GM19452 (cell line): ENCODE measurements around the gene XPR1.

ENCODE experiments used
- ATAC-seq: cut with Tn5 transposase; IDR thresholded peaks from one replicate; pipeline ENCODE4 v1.9.1; 2021; ENCODE audit not compliant: unreplicated experiment

The XPR1 gene

DNA sequence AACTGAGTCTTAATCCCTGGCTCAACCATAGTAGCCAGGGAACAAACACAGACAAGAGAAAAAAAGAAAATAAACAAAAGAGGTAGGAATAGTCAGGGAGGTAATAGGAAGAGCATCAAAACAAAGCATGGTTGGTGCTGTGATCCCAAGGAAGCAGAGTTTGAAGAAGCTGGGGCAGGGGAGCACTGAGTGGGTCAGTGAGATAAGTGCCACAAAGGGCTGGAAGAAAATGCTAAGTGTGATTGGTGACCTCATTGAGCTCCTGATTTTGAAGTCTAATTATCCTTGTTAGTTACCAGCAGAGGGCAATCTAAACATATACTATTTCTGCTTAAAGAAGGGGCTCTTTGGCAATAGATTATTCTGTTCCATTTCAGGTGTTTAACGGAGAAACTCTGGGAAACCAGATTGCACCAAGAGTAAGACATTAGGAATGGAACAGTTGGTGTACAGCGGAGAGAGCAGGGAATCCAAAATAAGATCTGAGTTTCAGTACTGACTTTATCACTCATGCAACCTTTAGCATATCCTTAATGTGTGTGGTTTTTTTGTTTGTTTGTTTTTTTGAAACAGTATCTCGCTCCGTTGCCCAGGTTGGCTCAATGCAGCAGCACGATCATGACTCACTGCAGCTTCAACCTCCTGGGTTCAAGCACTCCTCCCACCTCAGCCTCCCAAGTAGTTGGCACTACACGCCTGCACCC lies 250.1 kb downstream of the XPR1 start:
- no peak for ATAC-seq

DNA sequence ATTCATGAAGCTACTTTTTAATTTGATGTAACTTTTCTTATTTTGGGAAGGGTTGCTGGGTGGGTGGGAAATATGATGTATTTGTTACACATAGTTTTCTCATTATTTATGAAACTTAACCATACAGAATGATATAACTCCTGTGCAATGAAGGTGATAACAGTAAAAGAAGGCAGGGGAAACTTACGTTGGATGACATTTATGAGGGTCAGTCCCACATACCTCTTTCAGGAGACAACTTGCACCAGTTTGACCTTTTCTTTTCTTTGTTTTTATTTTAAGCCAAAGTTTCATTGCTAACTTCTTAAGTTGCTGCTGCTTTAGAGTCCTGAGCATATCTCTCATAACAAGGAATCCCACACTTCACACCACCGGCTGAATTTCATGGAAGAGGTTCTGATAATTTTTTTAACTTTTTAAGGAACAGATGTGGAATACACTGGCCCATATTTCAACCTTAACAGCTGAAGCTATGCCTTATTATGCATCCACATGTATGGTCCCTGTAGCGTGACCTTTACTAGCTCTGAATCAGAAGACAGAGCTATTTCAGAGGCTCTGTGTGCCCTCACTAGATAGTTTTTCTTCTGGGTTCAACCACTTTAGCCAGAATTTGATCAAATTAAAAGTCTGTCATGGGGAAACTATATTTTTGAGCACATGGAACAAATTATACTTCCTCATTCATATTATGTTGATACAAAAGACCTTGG lies 252.9 kb downstream of the XPR1 start:
- no peak for ATAC-seq

DNA sequence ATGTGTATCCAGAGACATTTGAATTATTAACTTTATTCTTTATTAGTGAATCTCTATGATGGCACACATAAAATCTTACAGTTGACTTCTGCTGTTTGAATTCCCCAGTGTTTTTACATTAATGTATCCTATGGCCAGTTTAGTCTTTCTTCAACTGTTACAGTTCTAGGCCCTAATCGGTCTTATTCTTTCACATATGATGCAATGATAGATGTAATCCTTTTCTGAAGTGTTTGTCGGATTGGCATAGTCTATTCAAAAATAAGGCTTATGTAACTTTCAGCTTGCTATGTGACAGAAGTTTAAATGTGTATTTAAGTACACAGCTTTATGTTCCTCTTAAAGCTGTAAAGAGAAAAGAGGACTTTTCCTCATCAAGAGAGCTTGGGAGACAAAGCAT lies 254.5 kb downstream of the XPR1 start:
- ATAC-seq, result no peak

DNA sequence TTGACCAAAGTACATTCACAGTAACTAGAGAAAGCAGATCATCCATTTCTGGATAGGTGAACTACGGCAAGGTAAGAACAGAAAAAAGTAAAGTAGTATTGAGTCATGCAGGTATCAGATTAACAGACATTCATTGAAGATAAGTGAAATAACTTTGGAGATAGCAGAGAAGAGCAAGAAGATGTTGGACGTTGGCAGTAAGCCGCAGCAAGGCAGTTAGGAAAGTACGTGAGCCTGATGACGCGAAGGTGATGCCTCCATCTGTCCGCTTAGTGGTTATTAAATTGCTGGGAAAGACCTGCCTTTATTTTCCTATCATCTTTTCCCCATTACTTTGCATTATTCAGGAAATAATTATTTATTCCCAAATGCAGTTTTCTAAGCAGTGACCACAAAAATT lies 256.0 kb downstream of the XPR1 start:
- ATAC-seq, result no peak

DNA sequence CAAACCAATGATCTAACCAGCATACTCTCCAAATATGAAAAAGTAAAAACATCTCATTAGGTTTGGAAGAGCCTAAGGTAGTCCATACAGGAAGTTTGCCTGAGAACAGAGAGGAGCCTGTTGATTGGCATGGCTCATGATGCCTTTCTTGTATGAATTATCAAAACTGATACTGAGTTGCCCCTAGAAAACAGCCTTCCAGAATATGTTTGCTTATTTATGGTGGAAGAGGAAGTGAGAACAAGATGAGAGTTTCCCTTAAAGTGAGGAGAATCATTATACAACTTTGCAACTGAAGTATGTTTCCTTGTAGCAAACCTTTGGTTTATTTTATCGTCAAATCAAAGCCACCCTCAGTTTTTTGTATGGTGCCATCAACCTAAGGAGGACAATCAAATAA lies 257.0 kb downstream of the XPR1 start:
- ATAC-seq, result peak; percentile 86

DNA sequence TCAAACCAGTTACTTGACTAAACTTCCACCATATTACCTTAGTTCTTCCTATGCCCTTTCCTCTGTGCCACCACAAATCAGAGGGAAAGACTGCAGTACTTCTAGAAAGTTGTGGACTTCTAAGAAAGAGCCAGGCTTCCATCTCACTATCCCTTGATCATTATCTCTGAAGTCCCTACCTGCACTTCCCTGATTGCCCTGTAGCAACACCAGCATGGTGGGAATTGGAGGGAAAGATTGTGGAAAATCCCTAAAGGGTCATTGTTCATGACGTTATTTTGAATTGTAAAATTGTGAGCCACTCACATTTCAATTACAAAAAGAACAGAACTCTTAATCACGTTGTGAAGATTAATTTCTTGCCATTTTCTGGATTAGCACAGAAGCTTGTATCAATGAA lies 257.5 kb downstream of the XPR1 start:
- ATAC-seq, result no peak

DNA sequence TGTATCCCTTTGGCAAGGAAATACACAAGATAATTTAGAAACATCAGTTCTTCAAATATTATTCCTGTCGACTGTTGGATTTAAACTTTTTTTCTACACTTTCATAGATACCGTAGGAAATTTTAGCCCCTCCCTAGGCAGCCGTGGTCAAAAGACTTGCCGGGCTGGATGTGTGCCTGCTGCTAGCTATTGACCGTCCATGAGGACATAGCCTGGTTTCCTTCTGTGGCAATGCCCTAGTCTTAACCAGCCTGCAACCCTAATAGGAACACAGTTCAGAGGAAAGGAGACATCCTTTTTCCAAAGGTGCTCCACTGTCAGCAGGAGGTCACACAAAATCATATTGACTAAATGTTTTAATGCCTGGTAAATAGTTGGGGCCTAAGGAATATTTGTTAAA lies 260.4 kb downstream of the XPR1 start:
- no peak for ATAC-seq

DNA sequence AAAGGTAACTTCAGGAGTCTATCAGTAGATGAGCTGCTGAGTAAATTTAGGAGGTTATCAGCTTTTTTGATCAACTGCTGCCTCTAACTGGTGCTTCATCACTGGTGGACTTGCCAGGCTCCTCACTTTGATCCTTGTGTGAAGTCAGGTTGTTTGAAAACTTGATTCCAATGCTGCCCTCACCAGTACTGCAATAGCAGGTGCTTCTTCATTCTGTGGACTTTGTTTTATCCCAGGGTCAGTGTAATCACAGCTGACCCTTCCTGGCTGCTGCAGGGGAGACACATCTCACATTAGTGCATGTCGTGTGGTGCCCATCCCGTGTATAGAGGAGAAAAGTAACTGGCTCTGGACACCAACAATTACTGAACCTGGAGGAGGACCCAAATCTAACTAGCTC lies 260.9 kb downstream of the XPR1 start:
- ATAC-seq, result no peak

DNA sequence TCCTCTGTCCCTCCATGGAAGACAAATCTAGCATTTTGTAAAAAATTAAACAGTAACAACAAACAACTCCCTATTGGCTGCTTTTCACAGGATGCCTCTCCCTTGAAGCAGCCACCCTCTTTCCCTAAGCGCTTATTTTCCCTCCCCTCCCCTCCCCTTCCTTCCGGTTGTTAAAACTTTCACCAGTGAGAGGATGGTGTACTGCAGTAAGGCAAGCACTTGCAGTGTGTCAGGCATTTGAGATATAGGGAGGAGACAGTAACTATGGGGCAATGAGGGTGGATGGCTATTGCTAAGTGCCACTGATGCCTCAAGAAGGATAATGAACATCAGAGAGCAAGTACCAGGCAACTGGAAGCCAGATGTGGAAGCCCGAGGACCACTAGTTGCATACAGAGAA lies 261.8 kb downstream of the XPR1 start:
- ATAC-seq, result no peak

DNA sequence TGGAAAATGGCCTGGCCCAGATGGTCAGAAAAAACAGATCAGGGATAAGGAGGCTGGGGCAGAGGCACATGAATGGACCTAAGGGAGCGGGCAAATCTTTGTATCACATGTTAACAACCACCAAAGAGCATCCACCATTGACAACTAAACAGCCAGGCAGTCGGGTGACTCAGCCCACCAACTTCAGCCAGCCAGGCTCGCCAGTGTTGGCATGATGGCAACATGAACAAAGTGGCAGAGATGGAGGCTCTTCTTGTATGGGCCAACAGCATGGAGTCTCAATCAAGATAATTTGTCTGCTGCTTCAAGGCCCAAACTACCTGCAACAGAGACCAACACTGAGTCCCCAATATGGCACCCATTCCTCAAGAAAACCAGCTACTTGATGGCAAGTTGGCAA lies 264.3 kb downstream of the XPR1 start:
- no peak for ATAC-seq

DNA sequence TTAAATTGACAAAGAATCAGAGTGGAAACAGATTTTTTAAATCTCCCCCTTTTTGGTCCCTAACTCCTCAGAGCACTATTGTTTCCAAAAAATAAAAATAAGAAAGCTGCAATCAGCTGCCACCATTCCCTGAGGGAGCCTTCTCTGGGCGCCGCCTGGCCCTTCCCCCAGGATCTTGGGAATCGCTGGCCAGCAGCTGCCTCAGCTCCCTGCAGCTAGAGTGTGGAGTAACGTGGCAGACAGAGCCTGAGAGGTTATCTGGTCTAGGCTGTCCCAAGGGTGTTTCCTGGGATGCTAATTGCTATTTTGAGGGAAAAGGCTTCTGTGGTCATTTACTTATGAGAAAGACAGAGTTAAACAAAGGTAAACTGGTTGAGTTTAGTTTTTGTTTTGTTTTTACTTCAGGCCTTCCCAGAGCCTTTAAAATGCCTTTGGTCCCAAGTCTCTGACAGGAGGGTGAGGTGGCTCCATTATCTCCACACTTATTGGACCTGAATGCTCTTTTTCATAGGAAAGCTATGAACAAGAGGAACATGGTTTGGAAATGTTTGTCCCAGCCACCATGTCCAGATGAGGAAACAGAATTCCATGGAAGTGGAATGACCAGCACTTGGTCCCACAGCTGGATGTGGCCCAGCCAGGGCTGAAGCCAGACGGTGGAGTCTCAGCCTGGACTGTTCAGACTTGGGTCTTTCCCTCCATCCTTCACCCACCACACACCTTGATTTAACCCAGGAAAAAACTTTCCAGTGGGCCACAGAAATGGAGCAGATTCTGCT lies 266.8 kb downstream of the XPR1 start:
- no peak for ATAC-seq

DNA sequence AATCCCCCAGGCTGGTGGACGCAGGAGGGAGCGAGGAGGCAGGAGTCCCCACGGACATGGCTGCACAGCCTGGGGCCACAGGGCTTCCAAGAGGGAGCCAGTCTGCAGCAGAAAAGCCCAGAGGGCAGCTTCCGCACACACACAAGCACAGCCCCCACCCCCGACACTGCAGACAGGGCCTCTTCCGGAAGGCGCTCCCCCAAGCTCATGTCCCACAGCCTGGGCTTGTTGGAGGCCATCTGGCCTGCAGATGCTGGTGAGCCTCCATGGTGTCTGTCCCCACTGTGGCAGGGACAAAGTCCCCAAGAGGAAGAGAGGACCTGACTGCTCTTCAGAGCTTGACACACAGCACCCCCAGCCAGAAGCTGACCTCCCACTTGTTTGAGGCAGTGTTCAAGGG lies 267.4 kb downstream of the XPR1 start:
- no peak for ATAC-seq

DNA sequence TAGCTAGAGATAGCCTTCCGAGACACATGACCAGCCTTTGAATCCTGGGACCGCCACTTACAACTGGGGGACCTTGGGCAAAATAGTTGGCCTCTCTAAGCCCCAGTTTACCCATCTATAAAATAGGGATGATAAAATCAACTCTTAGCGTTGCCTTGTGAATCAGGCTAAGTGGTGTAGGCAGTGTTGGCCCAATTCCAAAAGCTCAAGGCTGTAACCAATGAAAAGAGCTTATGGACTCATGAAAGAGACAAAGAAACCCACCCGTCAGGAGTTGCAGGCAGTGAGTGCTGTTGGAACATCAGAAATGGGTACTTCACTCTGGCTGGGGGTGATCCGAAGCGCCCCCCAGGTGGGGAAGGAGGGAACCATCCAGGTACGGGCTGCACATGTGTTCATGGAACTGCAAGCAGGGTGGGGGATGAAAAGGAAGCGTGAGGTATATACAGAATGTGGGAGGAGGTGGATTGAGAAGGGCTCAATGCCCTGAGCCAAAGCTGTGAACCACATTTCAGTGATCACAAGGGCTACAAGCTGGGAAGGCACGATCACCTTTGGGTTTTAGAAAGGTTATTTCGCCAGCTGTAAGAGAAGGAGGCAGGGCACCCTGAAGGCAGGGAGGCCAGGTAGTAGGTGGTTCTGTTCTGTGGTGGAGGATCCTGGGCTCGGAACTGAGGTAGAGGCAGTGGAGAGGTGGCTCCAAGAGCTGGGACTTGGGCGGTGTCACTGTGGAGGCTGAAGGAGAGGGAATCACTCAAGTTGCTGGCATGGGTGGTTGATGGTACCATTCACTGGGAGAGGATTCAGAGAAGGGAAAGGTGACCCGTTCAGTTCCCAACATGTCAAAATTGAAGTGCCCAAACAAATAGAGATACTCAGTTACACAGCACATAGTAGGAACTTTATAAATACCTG lies 269.5 kb downstream of the XPR1 start:
- no peak for ATAC-seq

DNA sequence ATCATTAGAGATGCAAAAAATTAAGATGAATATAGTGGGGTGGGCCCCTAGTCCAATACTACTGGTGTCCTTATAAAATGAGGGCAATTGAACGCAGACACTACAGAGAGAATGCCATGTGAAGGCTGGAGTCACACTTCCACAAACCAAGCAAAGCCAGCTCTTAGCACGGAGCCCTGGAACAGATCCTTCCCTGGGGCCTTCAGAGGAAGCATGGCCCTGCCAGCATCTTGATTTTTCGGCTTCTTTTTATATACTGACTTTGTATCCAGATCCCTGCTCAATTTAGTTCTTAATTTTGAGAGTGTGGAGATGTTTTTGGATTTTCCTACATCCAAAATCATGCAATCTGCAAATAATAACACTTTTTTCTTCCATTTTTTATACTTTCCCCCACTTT lies 270.7 kb downstream of the XPR1 start:
- ATAC-seq, result no peak

DNA sequence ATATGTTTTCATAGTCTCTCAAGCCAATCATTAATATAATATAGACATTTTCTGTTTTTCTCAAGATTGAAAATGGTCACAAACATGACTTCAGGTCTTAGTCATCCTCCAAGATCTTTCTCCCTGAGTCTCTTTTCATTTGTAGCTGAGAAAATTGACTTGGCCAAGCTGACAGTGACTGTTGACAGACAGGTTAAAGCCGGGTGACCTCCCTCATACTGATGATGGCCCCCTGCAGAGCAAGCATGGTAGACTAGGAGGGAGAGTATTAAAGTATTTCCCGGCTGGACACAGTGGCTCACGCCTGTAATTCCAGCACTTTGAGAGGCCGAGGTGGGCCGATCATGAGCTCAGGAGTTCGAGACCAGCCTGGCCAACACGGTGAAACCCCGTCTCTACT lies 274.1 kb downstream of the XPR1 start:
- no peak for ATAC-seq

DNA sequence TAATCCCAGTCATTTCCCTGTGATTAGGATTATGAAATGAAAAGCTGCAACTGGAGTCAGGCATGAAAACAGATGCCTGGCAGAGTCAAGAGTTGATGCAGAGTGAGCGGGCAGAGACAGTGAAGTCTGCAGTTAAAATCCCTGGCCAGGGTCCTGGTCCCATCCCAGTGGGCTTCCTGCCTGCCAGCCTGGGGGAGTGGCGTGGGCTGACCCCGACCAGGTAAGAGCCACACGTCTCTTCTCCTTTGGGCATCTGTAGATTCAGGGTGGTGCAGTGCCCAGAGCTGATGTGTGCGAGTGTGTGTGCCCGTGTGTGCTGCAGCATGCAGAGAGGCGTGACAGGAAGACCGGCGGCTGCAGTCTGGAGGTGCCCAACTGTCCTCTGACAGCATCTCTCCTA lies 274.7 kb downstream of the XPR1 start:
- ATAC-seq, result no peak

DNA sequence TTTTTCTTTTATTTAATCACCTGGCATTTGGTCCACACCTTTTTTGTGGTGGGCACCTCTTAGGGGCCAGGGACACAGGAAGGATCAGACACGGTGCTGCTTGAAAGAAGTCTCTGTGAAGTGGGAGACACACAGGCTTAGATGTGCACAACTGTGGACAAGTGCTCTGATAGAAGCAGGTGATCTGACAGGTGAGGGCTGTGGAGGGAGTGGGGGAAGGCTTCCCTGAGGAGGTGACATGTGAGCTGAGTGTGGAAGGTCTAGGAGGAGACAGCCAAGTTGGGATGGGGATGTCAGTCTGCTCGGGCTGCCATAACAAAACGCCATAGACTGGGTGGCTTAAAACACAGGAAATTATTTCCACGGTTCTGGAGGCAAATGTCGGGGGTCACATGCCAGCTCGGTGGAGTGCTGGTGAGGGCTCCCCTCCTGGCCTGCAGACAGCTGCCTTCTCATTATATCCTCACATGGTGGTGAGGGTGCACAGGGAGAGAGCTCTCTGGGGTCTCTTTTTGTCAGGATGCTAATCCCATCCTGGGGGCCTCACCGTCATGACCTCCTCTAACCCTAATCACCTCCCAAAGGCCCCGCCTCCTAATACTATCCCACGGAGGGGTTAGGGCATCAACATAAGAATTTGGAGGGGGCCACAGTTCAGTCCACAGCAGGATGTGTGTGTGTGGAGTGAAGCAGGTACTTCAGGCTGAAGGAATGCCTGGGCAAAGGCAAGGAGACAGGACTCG lies 275.7 kb downstream of the XPR1 start:
- ATAC-seq, result no peak

DNA sequence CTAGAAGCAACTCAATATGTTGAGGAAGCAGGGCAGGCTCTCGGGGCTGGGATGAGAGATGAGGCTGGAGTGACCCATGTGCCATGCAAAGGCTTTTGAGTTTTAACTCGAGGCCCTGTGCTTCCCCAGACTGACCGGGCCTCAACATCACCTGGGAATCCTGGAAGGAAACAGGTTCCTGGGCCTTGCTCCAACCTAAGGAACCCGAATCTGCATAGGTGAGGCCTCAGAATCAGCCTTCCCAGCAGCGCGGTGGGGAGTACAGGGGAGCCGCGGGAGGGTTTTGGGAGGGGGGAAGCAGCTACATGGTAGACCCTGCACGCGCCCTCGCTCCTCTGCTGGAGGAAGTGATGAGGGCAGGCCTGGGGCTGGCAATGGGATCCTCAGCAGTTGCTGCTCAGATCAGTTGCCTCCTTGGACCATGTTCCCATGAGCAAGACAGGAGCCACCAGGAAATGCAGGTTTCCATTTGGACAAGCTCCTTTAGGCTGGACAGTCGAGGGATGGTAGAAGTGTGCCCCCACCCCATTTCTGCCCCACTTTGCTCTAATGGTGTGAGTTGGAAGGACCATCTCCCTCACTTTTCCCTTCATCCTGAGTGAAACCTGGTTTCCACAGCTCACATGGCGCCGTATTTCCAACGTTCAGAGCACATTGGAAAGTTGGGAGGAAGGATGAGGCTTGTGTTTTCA lies 276.4 kb downstream of the XPR1 start:
- no peak for ATAC-seq

DNA sequence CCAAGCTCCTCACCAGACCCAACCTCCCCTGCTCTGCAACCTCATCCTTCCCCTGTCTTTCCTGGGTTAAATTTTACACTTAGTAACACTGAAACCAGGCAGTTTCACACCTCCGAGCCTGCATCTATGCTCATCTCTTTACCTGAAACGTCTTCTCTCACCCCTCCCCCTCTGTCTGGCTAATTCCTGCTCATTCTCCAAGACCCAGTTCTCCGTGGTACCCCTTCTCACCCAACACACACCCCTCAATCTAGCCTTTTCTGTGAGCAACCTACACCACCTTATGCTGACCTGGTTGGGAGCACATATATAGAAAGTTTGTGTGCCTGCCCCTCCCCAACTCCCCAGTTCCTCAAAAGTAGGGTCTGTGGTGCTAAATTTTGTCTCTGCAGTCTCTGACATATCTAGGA lies 277.2 kb downstream of the XPR1 start:
- peak; percentile 34 for ATAC-seq

DNA sequence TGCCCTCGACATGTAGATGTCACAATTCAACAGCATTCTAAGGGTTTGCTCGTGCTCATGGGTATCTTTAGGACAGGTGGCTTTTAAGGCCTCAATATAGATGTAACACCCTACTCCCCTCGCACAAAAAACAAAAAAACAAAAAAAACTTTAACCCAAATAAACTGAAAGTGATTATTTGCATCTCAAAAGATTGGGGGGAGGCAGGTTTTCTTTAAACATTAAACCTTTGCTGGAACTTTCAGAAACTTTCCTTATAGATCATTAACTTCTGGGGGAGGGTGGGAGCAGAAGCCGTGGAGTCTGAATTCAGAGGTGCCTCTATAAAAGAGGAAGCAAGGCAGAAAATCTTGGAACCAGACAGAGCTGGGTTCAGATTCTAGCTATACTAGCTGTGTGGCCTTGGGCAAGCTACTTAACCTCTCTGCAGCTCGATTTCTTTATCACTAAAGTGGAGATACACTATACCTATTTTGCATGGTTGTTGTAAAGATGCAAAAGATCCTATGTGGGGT lies 277.7 kb downstream of the XPR1 start:
- peak; percentile 37 for ATAC-seq
